Choroid plexus epithelial cell (primary cell): ENCODE measurements around the gene DHPS.

Experiments
- DNase-seq: peaks from one replicate; pipeline ENCODE4 v3.0.0-alpha.2; 2010; ENCODE audit warnings: low read depth
- H3K4me3 ChIP-seq: 2 replicates; pipeline ENCODE4 v1.5.1; 2011; ENCODE audit warnings: low read depth, mild to moderate bottlenecking, control low read depth, low read length, moderate library complexity
- TF ChIP-seq, protein P1 (sequence below): conservative IDR thresholded peaks from 2 replicates; pipeline ENCODE4 v1.5.1; 2011; ENCODE audit warnings: low read depth, mild to moderate bottlenecking, control low read depth, inconsistent platforms, low read length, moderate library complexity

The DHPS gene

GRCh38 chr19:12670159-12670928, 11.3 kb downstream of the DHPS start:
- DNase-seq = no peak
- TF ChIP-seq, protein P1, sequence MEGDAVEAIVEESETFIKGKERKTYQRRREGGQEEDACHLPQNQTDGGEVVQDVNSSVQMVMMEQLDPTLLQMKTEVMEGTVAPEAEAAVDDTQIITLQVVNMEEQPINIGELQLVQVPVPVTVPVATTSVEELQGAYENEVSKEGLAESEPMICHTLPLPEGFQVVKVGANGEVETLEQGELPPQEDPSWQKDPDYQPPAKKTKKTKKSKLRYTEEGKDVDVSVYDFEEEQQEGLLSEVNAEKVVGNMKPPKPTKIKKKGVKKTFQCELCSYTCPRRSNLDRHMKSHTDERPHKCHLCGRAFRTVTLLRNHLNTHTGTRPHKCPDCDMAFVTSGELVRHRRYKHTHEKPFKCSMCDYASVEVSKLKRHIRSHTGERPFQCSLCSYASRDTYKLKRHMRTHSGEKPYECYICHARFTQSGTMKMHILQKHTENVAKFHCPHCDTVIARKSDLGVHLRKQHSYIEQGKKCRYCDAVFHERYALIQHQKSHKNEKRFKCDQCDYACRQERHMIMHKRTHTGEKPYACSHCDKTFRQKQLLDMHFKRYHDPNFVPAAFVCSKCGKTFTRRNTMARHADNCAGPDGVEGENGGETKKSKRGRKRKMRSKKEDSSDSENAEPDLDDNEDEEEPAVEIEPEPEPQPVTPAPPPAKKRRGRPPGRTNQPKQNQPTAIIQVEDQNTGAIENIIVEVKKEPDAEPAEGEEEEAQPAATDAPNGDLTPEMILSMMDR = no peak
- peak overlapping the region; percentile 81 for H3K4me3 ChIP-seq

DNA sequence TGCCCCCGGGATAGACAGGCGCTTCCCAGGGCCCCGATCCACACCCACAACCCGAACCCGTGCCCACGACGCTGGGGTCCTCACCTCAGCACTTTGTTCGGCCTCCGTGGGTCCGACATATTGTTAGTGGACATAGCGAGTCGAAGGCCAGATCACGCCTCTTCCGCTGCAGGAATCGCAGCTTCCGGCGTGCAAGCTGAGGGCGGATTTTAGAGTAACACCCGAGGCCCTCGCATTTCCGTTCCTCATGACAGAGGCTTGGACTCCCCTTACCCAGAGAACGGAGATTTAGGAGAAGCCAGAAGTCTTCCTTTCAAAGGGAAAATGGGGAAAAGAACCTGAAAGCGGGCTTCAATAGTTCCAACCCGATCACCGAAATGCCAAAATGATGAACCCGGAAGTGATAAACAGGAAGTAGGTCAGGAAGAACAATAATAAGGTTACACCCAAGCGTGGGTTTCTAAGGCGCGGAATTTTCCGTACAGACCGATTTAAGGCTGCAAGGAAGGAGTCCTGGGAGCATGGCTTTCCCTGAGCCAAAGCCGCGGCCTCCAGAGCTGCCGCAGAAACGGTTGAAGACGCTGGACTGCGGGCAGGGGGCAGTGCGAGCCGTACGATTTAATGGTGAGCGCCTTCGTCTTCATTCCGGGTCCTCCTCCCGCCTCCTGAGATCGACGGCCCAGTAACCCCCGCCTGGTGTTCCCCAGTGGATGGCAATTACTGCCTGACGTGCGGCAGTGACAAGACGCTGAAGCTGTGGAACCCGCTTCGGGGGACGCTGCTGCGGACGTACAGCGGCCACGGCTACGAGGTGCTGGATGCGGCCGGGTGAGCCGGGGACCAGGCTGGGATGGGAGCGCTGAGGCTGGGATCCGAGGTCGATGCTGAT, 12.2 kb downstream of the DHPS start:
- peak overlapping the region; percentile 81 for H3K4me3 ChIP-seq
- TF ChIP-seq, protein P1 = peak; percentile 16
- peak; percentile 91 for DNase-seq

GRCh38 chr19:12668932-12669269, 12.8 kb downstream of the DHPS start:
- DNase-seq = peak; percentile 80
- TF ChIP-seq, protein P1 = no peak
- peak overlapping the region; percentile 81 for H3K4me3 ChIP-seq

DNA sequence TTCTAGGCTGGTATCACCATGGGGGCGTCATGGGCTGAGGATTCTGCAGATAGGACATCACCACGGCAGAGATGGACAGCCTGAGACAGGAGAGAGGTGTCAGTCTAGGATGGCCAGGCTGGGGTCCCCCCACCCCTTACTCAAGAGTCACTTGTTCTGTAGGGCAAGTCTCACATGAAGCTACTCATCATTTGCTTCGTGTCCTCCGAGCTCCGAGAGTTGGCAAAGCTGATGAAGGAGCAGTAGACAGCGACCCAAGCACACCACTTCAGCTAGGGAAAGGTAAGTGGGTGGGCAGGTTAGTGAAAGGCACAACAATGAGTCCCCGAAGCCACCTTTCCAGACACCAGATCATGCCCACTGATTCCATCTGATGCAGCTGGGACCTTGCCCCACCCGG, 13.3 kb downstream of the DHPS start:
- TF ChIP-seq, protein P1 = no peak
- DNase-seq = no peak
- peak overlapping the region; percentile 81 for H3K4me3 ChIP-seq

DNA sequence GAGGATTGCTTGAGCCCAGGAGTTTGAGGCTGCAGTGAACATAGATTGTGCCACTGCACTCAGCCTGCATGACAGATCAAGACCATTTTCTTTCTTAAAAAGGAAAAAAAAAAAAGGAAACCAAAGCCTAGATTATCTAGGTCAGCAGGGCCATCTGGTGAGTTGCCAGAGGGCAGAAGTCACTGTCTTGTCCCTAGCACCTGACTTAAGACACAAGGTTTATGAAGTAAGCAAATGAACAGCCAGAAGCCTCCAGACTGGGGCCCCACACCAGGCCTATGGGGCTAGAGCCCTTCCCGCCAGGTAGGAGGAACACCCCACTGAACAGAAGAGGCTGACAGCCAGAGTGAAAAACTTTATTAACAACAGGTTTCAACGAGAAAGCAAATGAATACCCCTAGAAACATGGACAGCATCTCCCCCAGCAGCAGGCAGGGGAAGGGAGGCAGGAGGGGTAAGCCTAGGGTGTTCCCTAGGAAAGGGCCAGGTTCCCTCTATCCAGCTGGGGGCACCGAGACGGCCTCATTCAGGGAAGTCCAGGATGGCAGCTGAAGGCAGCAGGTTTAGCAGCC, 13.9 kb downstream of the DHPS start:
- no peak for DNase-seq
- TF ChIP-seq, protein P1 = no peak
- H3K4me3 ChIP-seq = no peak overlapping the region

GRCh38 chr19:12666265-12667048, 15.2 kb downstream of the DHPS start, which contains the start of the genes MAN2B1 and WDR83:
TSS of gene MAN2B1 (minus strand) at chr19:12666742. CDS start at chr19:12666701, 41 bp downstream.
TSS of gene WDR83 (plus strand) at chr19:12666807. CDS start at chr19:12669791, 2,984 bp downstream.
- TF ChIP-seq, protein P1 = no peak
- H3K4me3 ChIP-seq = peak within 1 kb of the TSS; percentile 84
- DNase-seq = peak; percentile 70
